ENCODE data around the gene SORCS2. TPM values are rescaled to one million over a fixed set of nuclear protein-coding genes. Genes with fewer than 3 reads are reported as not detected.

The SORCS2 gene
- total and polyA plus RNA-seq, 2 of the 4 experiments (the other 2 are of a cell fraction), result 0.36 to 0.62 TPM

- Histone ChIP-seq H3K56ac (ENCODE audit: extremely low read depth, insufficient read depth, low read length) (no peak overlapping the region), H3K36me3 (ENCODE audit: control insufficient read depth, insufficient read depth, low read length) (no peaks in the 10 kb centered on the region), H4K5ac (ENCODE audit: low read depth, low read length) (no peak overlapping the region), H4K91ac (ENCODE audit: insufficient read depth, low read depth, low read length) (no peak overlapping the region), H3K27me3 (ENCODE audit: control insufficient read depth, insufficient read depth, low read length) (peaks cover 33% of the 10 kb centered on the region), H3K4me3 (ENCODE audit: insufficient read depth, low read depth, low read length) (no peak overlapping the region), H3K23ac (ENCODE audit: low read depth, low read length) (no peak overlapping the region), H3K4me1 (ENCODE audit: control insufficient read depth, insufficient read depth, low read length) (no peaks in the 10 kb centered on the region), H3K79me1 (ENCODE audit: low read depth in 1 of 2, low read length in 2 of 2) (no peaks in the 10 kb centered on the region), H2BK120ac (ENCODE audit: low read depth, low read length) (no peak overlapping the region), H2AK9ac (replicated peaks; ENCODE audit: low read depth, low read length, poor library complexity) (no peak overlapping the region), H2AK5ac (ENCODE audit: low read depth, low read length) (no peak overlapping the region), H3K9ac (ENCODE audit: low read depth, low read length) (no peak overlapping the region), H3K18ac (ENCODE audit: low read depth, low read length) (no peak overlapping the region), H3K4ac (ENCODE audit: low read depth, low read length) (no peak overlapping the region), H4K20me1 (ENCODE audit: insufficient read depth, low read length) (no peaks in the 10 kb centered on the region; the same call in 1 of the 2 replicates), H4K8ac (ENCODE audit: low read depth in 2 of 2, low read length in 2 of 2) (no peak overlapping the region), H3K9me1 (ENCODE audit: insufficient read depth, low read length) (no peaks in the 10 kb centered on the region), H2BK20ac (ENCODE audit: low read depth, low read length) (no peak overlapping the region), H3K4me2 (ENCODE audit: low read depth, low read length) (no peak overlapping the region), H2BK15ac (ENCODE audit: low read depth, low read length) (no peak overlapping the region), H3K9me3 (ENCODE audit: control insufficient read depth, insufficient read depth, low read length) (peaks cover 8% of the 10 kb centered on the region; the same call in 1 of the 2 replicates), H3K14ac (replicated peaks; ENCODE audit: low read depth, low read length) (no peak overlapping the region), H2AFZ (replicated peaks; ENCODE audit: low read length, poor library complexity) (no peak overlapping the region), H3K27ac (ENCODE audit: insufficient read depth, low read length) (no peak overlapping the region), H2BK5ac (ENCODE audit: low read depth, low read length, poor library complexity, severe bottlenecking) (no peak overlapping the region)
- DNase-seq, result no peak
- no TSS peak for BruUV-seq (replicated peaks)
- dilution Hi-C loops (cut with HindIII; ENCODE audit: low sequenced_read_pairs, unreplicated experiment), result no loop called here
- ATAC-seq (ENCODE audit: low read depth), result no peak
- intact Hi-C loops (cut with micrococcal nuclease), result no loop called here
- CTCF ChIA-PET, result no interaction called here
- in situ Hi-C loops (cut with MboI; ENCODE audit: low sequenced_read_pairs), result no loop called here
- POLR2A ChIA-PET (ENCODE audit: unreplicated experiment), result no interaction called here
- TF ChIP-seq MAZ (IDR thresholded peaks at IDR 0.05; ENCODE audit: borderline replicate concordance, low read depth, low read length), result no peak
- no peak for TF ChIP-seq MAFK (IDR thresholded peaks at IDR 0.05; ENCODE audit: low read depth, low read length)
- TF ChIP-seq CEBPB (IDR thresholded peaks at IDR 0.05; ENCODE audit: low read depth, low read length), result no peak
- TF ChIP-seq CTCF (conservative IDR thresholded peaks at IDR 0.05; ENCODE audit: low read depth, low read length), result no peak
- no peak for TF ChIP-seq NFE2L2 (IDR thresholded peaks at IDR 0.05; ENCODE audit: low read depth, low read length)
- 100% methylated on average over 2 of the region's 12 CpGs; no CpG with 5 or more reads in 1 of the 2 experiments for WGBS, 2 experiments (ENCODE audit: extremely low coverage in 2 of 2, insufficient read length in 1 of 2)
Observed at GRCh38 chr4:7244751-7245320, 52.5 kb downstream of the SORCS2 start.
